Activated CD4-positive, alpha-beta T cell treated with anti-CD3 and anti-CD28 coated beads for 1 hour (primary cell): ENCODE data around the gene OGA.

ENCODE experiments used
- DNase-seq: peaks from one replicate; pipeline ENCODE4 v3.0.0-alpha.2; 2020

Gene OGA

GRCh38 chr10:101818119-101818871 is at the start of gene OGA:
TSS of gene OGA (minus strand) at chr10:101818444. CDS start at chr10:101818022, 422 bp downstream.
- DNase-seq, result peak; percentile 96

DNA sequence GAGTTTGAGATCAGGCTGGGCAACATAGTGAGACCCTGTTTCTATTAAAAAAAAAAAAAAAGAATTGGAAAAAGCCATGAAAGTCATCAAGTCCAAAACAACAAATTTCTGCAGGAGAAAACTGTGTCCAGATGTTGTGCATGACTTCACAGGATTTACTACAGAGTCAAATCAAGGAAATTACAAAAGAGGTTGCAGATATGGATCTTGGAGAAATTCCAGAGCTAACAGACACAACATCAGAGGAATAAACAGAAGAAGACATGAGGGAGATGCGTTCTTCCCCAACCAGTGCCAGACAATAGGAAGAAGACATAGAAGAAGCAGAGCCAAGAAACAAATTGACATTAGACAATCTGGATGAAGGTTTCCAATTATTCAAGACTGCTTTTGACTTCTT is 49.7 kb upstream of the OGA start:
- DNase-seq, result no peak

- DNase-seq, result no peak
Observed at GRCh38 chr10:101859530-101859929, 41.3 kb upstream of the OGA start.

DNA sequence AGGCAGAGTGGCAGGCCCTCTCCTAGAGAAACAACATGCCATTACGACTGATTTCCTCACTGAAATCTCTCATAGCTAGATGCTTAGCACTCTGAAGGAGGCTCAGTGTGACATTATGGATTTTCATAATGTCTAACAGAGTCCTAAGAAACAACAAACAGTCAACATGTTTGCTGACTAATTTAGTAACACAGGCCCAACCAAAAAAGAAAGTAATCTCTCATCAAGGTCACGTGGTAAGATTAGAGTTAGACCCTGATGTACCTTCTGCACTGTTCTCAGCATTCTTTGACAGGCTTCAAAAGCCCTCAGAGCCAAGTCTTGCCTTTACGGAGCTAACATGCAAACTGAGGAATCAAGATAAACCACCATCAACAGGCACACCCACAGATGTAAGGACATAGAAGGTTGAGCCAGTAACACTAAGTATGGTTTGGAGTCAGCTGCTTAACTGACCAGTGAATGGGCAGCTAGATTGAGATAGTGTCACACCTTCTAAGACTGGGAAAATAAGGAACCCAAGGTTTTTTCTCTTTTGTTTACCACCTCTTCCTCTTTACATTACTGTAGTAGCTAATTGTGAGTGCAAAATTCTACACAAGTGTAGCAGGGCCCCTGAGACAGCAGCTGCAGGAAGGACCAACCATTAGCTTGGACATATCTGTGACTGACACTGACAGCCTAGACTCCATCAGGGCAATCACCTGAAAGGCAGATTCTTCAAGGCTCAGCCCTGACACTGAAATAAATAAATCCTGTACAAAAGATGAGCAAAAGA is 40.7 kb upstream of the OGA start:
- DNase-seq, result no peak

DNA sequence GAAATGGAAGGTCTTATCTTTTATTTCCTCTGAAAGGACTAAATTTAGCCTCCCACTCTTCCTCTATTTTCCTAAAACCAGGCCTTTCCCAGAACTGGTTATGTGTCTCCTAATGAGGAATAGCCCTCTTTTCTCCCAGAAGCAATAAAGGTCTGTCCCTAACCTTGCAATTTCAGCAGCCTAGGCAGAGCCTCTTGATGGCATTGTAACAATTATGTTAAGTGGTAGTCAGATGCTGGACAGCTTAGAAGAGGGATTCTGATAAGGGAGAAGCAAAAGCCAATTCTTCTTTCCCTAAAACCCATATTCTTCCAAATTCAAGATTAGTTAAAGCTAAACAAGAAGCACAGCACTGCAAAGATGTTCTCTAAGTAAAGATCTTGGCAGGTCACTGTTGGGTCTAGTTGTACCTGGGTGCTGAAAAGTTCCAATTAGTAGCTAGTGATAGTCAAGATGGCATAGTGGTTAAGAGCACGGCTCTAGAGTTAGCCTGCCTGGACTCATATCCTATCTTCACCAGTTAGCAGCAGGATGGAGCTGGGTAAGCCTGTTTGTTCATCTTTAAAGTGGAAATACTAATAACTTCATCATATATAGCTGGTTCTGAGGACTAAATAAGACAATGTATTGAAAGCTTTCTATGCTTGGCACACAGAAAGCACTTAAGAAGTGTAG is 39.7 kb upstream of the OGA start:
- DNase-seq, result no peak

DNA sequence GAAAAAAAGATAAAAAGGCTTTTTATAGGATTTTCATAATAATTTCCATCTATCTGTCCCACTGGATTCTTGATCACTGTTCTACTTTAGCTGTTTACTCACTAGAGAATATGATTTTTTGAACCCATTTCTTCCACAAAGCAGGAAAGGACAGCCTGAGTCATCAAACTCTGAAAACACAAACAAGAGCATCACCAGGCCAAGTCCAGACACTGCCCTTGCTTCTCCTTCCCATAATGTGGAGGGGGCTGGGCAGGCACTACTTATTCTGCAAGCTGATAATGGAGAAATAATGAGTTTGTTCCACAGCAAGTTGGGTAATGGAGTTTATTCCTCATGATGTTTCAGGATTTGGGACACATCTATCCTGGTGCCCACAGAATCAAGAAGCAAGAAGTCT is 38.4 kb upstream of the OGA start:
- DNase-seq, result no peak

DNA sequence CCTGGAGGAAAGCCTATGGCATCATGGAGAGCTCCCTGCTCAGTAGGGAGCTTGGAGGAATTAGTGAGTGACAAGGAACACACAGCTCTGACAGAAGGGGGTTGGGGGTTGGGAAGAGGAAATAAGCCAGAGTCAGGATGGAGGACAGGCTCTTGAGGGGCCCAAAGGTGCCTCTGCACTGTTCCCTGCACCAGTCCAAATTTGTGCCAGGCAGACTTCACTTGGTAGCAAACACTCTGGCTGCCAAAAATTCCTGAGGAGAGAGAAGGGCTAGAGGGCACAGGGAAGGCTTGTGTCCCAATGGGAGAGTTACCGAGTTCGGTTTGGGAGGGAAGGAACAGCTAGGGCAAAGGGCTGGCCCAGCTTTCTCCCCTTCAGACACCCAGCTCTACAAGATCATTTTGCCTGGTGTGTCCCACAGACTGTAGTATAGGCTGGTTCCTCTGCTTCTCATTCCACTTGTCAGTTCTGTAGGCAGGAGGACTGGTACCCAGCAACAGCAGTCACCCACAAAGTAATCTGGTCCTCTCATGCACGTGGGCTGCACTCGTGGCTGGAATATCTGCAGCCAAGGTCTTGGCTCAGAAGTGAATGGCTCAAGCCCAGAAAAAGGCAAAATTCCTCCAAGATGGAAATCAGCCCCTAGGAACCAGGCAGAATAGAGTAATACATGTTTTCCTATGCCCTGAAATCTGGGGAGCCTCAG is 33.3 kb upstream of the OGA start:
- DNase-seq, result no peak

DNA sequence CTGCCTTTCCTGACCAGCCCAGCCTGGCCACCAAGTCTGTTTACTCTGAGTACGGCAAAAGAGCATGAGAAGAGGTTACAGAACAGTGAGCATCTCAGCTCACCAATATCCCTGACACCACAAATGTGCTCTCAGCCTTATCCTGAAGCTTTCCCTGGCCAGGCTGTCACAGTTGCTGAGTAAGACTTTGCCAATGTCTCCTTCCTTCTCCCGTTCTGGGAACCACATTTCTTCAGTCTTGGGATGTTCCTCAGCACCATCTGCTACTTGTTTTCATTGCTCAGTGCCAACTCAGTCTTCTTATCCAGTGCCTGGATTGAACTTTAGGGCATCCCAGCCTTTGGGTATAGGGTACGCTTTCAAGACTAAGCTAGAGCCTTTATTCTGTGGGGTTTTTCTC is 32.5 kb upstream of the OGA start:
- no peak for DNase-seq

DNA sequence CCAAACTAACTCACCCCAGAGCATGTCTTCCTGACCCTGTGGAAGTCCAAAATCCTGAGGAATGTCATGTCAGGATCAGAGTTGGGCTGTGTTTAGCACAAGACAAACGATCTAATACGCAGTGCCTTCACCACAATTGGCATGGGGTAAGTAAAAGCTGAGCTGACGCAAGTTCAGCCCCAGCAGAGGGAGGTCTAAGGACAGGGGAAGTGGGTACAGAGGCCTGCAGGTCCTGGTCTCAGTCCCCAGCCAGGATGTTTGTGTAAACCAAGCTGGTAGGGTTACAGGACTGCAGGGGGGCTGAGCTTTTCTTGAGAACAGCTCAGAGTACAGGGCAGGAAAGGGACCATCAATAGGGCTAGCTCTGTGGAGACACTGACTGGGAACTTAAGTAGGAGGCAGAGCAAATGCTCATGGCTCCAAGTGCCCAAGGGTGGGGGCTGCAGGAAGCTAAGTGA is 30.7 kb upstream of the OGA start:
- no peak for DNase-seq

- no peak for DNase-seq
Observed at GRCh38 chr10:101848408-101848807, 30.2 kb upstream of the OGA start.

DNA sequence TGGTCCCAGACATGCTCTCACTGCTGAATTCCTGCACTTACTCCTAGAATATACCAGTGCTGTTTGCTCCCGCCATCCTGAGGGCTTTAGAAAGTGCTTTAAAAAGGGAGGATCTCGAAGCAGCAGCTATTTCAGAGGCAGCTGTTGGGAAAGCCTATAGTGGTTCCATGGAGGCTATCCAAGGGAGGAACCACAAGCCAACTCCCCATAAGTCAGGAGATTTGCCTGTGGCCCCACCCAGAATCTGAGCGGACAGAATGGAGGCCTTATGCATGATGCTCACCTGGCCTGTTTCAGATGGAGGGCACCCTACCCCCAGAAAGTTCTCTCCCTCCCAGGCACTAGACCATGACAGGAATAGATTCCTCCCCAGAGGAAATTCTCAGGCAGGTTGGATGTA is 27.6 kb upstream of the OGA start:
- no peak for DNase-seq

DNA sequence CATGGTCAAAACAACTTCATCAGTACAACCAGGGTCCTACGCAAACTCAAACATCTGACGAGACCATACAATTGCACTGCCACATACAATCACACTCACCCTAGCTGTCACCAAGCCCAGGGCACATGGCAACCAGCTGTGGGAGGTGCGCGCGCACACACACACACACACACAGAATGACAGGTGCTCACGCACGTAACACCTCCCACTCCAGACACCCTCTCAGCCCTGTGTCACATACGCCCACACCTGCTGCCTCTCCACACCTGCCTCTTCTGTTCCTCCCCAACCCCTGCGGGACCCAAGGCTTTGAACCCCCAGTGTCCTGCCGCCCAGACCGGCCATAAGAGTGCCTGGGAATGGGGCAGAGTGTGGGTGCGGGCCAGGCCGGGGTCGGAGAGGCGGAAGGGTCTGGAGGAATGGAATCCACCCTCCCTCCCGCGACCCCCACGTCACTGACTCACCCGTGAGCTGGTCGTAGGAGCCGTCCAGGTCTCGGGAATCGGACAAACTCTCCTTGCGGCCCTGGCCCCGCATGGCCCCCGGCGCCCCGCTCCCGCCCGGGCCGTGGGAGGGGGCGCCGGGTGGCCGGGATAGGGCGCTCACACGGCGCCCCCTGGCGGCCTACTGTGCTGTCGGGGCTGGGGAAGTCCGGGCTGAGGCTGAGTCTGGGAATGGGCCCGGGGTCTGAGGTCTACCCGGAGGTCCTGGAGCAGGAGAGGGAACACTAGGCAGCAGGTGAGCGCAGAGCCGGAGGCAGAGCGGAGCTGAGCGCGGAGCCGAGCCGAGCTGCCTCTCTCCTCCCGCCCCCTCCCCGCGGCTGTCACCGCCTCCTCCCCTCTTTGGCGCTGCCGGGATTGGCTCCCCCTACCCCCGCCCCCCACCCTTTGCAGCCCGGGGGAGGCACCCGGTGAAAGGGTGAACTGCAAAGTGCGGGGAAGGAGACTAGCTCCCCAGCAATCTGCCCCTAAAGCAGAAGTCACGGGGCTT is 25.1 kb upstream of the OGA start, which contains the start of gene KCNIP2:
Gene KCNIP2, minus strand, starts transcription at position 769 of the 990 bp plus-strand sequence. Its CDS starts 232 bp downstream, at position 537.
- no peak for DNase-seq

DNA sequence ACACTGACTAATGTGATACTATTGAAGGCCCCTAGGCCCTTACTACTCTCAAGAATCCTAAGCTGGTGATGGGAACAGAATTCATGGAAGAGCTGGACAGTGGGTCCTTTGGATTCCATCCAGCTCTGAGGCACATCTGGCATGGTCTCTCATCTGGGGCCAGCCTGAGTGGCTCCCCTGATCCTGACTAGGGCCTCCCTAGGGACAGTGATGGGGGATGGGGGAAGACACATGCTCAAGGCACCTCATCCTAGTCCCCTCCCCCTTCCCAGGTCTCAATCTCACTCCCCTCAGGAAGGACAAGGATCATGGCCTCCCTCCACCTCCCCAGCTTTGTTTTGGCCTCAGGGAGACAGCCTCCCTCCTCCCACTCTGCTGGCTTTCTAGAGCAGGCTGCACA is 23.6 kb upstream of the OGA start:
- DNase-seq, result no peak

GRCh38 chr10:101840741-101841453 is 22.7 kb upstream of the OGA start:
- DNase-seq, result peak; percentile 48

DNA sequence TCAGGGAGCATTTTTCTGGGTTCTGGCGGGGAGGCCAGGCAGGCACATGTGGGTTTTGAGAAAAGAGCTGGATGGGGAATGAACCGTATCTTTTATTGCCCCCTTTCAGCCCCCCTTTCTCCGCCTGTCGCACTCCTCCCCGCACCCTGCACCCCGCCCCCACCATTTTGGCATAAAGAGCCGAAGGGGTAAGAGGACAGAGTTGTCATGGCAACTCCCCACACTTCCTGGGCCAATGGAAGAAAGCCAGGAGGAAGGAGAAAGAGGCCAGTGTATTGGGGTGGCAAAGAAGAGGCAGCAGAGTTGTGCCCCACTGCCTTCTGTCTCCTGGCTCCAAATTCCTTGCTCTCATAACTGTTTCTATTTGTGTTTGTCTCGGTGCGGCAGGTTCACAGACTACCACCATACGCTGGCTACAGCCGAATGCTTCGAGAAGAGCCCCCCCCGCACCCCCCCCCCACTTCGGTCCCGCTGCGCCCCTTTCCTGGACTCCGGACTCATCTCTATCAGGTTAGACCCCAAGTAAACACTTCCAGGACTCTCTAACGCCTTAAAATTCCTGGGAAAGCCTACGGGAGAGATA is 21.9 kb upstream of the OGA start:
- no peak for DNase-seq

GRCh38 chr10:101839416-101840063 is 21.3 kb upstream of the OGA start:
- no peak for DNase-seq

- DNase-seq, result no peak
Observed at GRCh38 chr10:101839002-101839401, 20.8 kb upstream of the OGA start.

DNA sequence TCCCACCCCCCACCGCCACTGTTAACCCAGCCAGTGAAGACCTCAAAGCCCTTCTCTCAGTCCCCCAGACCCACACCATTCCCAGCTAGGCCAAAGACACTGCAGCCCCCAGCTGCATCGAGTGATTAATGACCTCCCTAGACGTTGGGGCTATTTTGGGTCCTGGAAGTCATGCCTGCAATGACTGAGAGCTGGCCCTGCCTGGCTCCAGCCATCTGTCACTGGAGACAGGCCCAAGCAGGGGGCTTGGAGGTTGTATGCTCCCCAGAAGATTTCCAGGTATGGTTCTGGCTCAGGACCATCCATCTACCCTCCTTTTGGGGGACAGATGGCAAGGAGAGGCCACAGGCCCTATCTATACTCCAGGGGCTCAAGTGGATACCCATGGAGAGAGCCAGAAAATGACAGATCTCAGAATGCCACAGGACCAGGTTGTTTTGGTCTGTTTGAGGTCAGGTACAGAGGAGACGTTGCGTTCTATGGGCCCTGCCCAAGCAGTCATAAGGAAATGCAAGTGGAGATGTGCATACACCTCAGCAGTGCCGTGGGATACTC is 20.2 kb upstream of the OGA start:
- DNase-seq, result no peak

- DNase-seq, result no peak
Observed at GRCh38 chr10:101837748-101838147, 19.5 kb upstream of the OGA start.

DNA sequence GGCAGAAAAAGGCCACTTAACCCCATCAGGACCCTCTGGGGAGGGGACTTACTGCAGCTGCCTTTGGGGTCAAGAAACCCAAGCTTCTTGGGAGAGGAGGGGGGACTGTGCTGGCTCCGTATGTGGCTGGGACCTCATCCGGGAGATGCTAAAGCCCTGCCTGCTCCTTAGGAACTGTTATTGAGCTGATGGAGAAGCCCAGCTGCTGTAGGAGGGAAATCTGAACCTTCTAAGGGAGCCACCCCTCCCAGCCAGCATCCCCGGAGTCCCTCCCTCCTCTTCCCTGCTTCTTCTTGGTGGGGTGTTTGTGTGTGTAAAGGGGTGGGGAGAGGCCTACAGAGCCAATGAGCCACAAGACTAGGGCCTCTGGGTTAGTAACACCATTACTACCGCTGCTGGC is 17.1 kb upstream of the OGA start:
- DNase-seq, result no peak
